ENCODE results near the gene NF1. TPM values are rescaled to one million over a fixed set of nuclear protein-coding genes. Genes with fewer than 3 reads are reported as not detected.

The NF1 gene
- total RNA-seq, 4 donors from 2014 or later: 40.9 to 64.8 (median 44.5) TPM

- Histone ChIP-seq H3K4me3 (no peak overlapping the region), H3K9me3 (no peaks in the 10 kb centered on the region), H3K4me1 (peaks cover 0 to 6% (median 2%) of the 10 kb centered on the region in 4 donors), H3K36me3 (no peaks in the 10 kb centered on the region), H3K27ac (replicated peaks in 1 of 4) (no peak overlapping the region), H3K27me3 (no peaks in the 10 kb centered on the region)
- TF ChIP-seq POLR2A (IDR thresholded peaks at IDR 0.05; ENCODE audit: low read depth) (no peak), EP300 (IDR thresholded peaks at IDR 0.05) (no peak), POLR2AphosphoS5 (IDR thresholded peaks at IDR 0.05) (no peak), CTCF (IDR thresholded peaks at IDR 0.05) (no peak)
- intact Hi-C loops (cut with DNase I): no loop called here
- WGBS: 73% methylated on average over 2 of the region's 2 CpGs
- no peak for DNase-seq (ENCODE audit: extremely low spot score)
These were observed 28.0 kb downstream of the NF1 start for GRCh38 chr17:31122746-31123145.

GRCh38 chr17:31126318-31126717, 31.5 kb downstream of the NF1 start:
- Histone ChIP-seq H3K36me3 (no peaks in the 10 kb centered on the region), H3K9me3 (no peaks in the 10 kb centered on the region), H3K27me3 (no peaks in the 10 kb centered on the region), H3K4me1 (peaks cover 11 to 21% (median 16%) of the 10 kb centered on the region in 4 donors), H3K27ac (replicated peaks in 1 of 4) (no peak overlapping the region), H3K4me3 (no peak overlapping the region)
- WGBS: 91% methylated on average over 3 of the region's 3 CpGs
- TF ChIP-seq EP300 (IDR thresholded peaks at IDR 0.05) (no peak), POLR2AphosphoS5 (IDR thresholded peaks at IDR 0.05) (no peak), CTCF (IDR thresholded peaks at IDR 0.05) (no peak), POLR2A (IDR thresholded peaks at IDR 0.05; ENCODE audit: low read depth) (no peak)
- no peak for DNase-seq (ENCODE audit: extremely low spot score)
- intact Hi-C loops (cut with DNase I): no loop called here

- DNase-seq (ENCODE audit: extremely low spot score): no peak
- no peaks in the 10 kb centered on the region for H3K9me3 ChIP-seq
- no peak for TF ChIP-seq EP300 (IDR thresholded peaks at IDR 0.05)
- TF ChIP-seq POLR2AphosphoS5 (IDR thresholded peaks at IDR 0.05): no peak
- no peak for TF ChIP-seq CTCF (IDR thresholded peaks at IDR 0.05)
- no peak for TF ChIP-seq POLR2A (IDR thresholded peaks at IDR 0.05; ENCODE audit: low read depth)
- peaks cover 11 to 19% (median 12%) of the 10 kb centered on the region in 4 donors for H3K4me1 ChIP-seq
- H3K4me3 ChIP-seq: no peak overlapping the region
- peaks cover 0 to 3% (median 2%) of the 10 kb centered on the region in 4 donors for H3K36me3 ChIP-seq
- WGBS: 83% methylated on average over 3 of the region's 3 CpGs
- H3K27ac ChIP-seq (replicated peaks in 1 of 4): no peak overlapping the region
- intact Hi-C loops (cut with DNase I): no loop called here
- no peaks in the 10 kb centered on the region for H3K27me3 ChIP-seq
These were observed 33.5 kb downstream of the NF1 start for GRCh38 chr17:31128241-31128640.

- Histone ChIP-seq H3K4me3 (no peak overlapping the region), H3K36me3 (peaks cover 0 to 3% (median 2%) of the 10 kb centered on the region in 4 donors), H3K4me1 (peaks cover 11 to 19% (median 12%) of the 10 kb centered on the region in 4 donors), H3K9me3 (no peaks in the 10 kb centered on the region), H3K27ac (replicated peaks in 1 of 4) (no peak overlapping the region), H3K27me3 (no peaks in the 10 kb centered on the region)
- TF ChIP-seq POLR2AphosphoS5 (IDR thresholded peaks at IDR 0.05): no peak
- no peak for TF ChIP-seq POLR2A (IDR thresholded peaks at IDR 0.05; ENCODE audit: low read depth)
- TF ChIP-seq CTCF (IDR thresholded peaks at IDR 0.05): no peak
- TF ChIP-seq EP300 (IDR thresholded peaks at IDR 0.05): no peak
- WGBS: 71% methylated on average over 12 of the region's 15 CpGs
- intact Hi-C loops (cut with DNase I): no loop called here
- DNase-seq (ENCODE audit: extremely low spot score): no peak
These were observed 35.8 kb downstream of the NF1 start for GRCh38 chr17:31130286-31131224.
